ENCODE results near the gene TSC1. TPM values are rescaled to one million over a fixed set of nuclear protein-coding genes. Genes with fewer than 3 reads are reported as not detected.

Gene TSC1
- polyA plus RNA-seq, 3 donors = 3.3 to 43.0 (median 5.8) TPM

DNA sequence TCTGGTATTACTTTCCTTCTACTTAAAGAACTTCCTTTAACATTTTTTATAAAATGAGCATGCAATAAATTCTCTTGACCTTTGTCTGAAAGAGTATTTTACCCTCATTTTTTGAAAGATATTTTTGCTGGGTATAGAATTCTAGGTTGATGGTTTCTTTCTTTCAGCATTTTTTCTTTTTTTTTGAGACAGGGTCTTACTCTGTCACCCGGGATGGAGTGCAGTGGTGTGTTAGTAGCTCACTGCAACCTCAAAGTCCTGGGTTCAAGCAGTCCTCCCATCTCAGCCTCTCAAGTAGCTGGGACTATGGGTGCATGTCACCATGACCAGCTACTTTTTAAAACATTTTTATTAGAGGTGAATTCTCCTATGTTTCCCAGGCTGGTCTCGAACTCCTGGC lies 10.7 kb upstream of the TSC1 start:
- Histone ChIP-seq H2AFZ (ENCODE audit: insufficient read depth, low read depth, low read length, poor library complexity, severe bottlenecking) (no peak overlapping the region), H3K27ac (ENCODE audit: low read depth in 1 of 2, low read length in 2 of 2) (no peak overlapping the region), H3K9me3 (replicated peaks in 1 of 2; ENCODE audit: control insufficient read depth in 1 of 2, insufficient read depth in 1 of 2, low read length in 2 of 2) (peaks cover 21 to 28% of the 10 kb centered on the region in 2 donors), H3K27me3 (ENCODE audit: control insufficient read depth in 2 of 2, insufficient read depth in 2 of 2, low read length in 2 of 2) (no peaks in the 10 kb centered on the region), H4K20me1 (ENCODE audit: insufficient read depth, low read length) (no peaks in the 10 kb centered on the region), H3K36me3 (replicated peaks in 1 of 2; ENCODE audit: control insufficient read depth in 1 of 2, insufficient read depth in 2 of 2, low read length in 2 of 2) (no peaks in the 10 kb centered on the region), H3K79me2 (ENCODE audit: insufficient read depth, low read length) (no peaks in the 10 kb centered on the region), H3K4me1 (ENCODE audit: control insufficient read depth in 1 of 2, insufficient read depth in 2 of 2, low read length in 2 of 2) (no peaks in the 10 kb centered on the region), H3K4me3 (replicated peaks in 1 of 3; ENCODE audit: low read depth in 2 of 3, low read length in 3 of 3) (no peak overlapping the region), H3K9ac (ENCODE audit: insufficient read depth, low read length, poor library complexity, severe bottlenecking) (no peak overlapping the region), H3K4me2 (replicated peaks; ENCODE audit: extremely low read depth, low read length, poor library complexity, severe bottlenecking) (no peak overlapping the region)
- intact Hi-C loops (cut with micrococcal nuclease) = no loop called here
- TF ChIP-seq, protein P1, sequence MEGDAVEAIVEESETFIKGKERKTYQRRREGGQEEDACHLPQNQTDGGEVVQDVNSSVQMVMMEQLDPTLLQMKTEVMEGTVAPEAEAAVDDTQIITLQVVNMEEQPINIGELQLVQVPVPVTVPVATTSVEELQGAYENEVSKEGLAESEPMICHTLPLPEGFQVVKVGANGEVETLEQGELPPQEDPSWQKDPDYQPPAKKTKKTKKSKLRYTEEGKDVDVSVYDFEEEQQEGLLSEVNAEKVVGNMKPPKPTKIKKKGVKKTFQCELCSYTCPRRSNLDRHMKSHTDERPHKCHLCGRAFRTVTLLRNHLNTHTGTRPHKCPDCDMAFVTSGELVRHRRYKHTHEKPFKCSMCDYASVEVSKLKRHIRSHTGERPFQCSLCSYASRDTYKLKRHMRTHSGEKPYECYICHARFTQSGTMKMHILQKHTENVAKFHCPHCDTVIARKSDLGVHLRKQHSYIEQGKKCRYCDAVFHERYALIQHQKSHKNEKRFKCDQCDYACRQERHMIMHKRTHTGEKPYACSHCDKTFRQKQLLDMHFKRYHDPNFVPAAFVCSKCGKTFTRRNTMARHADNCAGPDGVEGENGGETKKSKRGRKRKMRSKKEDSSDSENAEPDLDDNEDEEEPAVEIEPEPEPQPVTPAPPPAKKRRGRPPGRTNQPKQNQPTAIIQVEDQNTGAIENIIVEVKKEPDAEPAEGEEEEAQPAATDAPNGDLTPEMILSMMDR (IDR thresholded peaks at IDR 0.05) = no peak
- Mint-ChIP-seq H3K27me3 (ENCODE audit: low read depth in 3 of 3) (peaks cover 0 to 3% (median under 1%) of the 10 kb centered on the region in 3 donors), H3K4me3 (no peak overlapping the region), H3K4me1 (no peaks in the 10 kb centered on the region), H3K27ac (no peak overlapping the region), H3K9me3 (peaks cover 8 to 33% (median 22%) of the 10 kb centered on the region in 7 donors), H3K36me3 (no peaks in the 10 kb centered on the region)
- no CpG with 5 or more reads among the region's 2 CpGs for WGBS (ENCODE audit: insufficient coverage)
- no peak for DNase-seq

DNA sequence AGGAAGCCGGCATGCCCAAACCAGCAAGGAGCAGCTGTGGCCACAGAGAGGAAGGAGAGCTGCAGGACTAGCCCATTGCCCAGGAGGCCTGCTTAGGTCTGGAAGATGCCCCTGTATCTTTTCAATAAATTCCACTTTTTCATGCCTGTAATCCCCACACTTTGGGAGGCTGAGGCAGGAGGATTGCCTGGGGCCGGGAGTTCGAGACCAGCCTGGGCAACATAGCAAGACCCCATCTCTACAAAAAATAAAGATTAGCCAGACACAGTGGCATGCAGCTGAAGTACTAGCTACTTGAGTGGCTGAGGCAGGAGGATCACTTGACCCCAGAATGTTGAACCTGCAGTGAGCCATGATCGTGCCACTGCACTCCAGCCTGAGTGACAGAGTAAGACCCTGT lies 5.3 kb upstream of the TSC1 start:
- no peak overlapping the region for H3K27ac ChIP-seq (ENCODE audit: low read depth in 1 of 2, low read length in 2 of 2)
- H4K20me1 ChIP-seq (ENCODE audit: insufficient read depth, low read length) = no peaks in the 10 kb centered on the region
- no peaks in the 10 kb centered on the region for H3K79me2 ChIP-seq (ENCODE audit: insufficient read depth, low read length)
- no peaks in the 10 kb centered on the region for H3K36me3 Mint-ChIP-seq
- DNase-seq = no peak
- no peak overlapping the region for H3K4me2 ChIP-seq (replicated peaks; ENCODE audit: extremely low read depth, low read length, poor library complexity, severe bottlenecking)
- H3K27ac Mint-ChIP-seq = peak overlapping the region in 1 of 7 donors; percentile 52
- TF ChIP-seq, protein P1 (IDR thresholded peaks at IDR 0.05) = no peak
- no peak overlapping the region for H3K4me3 Mint-ChIP-seq
- 83% methylated on average over 2 of the region's 4 CpGs for WGBS (ENCODE audit: insufficient coverage)
- H3K36me3 ChIP-seq (replicated peaks in 1 of 2; ENCODE audit: control insufficient read depth in 1 of 2, insufficient read depth in 2 of 2, low read length in 2 of 2) = no peaks in the 10 kb centered on the region
- intact Hi-C loops (cut with micrococcal nuclease) = loop anchor here in 1 of 2 donors (10.0 kb wide), 1 partner anchor 385 kb away; the partner anchor contains the start of gene SURF6
- H3K9me3 Mint-ChIP-seq = peaks cover 0 to 5% (median 1%) of the 10 kb centered on the region in 7 donors
- H2AFZ ChIP-seq (ENCODE audit: insufficient read depth, low read depth, low read length, poor library complexity, severe bottlenecking) = no peak overlapping the region
- H3K4me1 ChIP-seq (ENCODE audit: control insufficient read depth in 1 of 2, insufficient read depth in 2 of 2, low read length in 2 of 2) = peaks cover 5 to 7% of the 10 kb centered on the region in 2 donors
- no peaks in the 10 kb centered on the region for H3K27me3 ChIP-seq (ENCODE audit: control insufficient read depth in 2 of 2, insufficient read depth in 2 of 2, low read length in 2 of 2)
- H3K9ac ChIP-seq (ENCODE audit: insufficient read depth, low read length, poor library complexity, severe bottlenecking) = no peak overlapping the region
- peaks cover 3% of the 10 kb centered on the region for H3K4me1 Mint-ChIP-seq
- H3K9me3 ChIP-seq (replicated peaks in 1 of 2; ENCODE audit: control insufficient read depth in 1 of 2, insufficient read depth in 1 of 2, low read length in 2 of 2) = peaks cover 0 to 5% of the 10 kb centered on the region in 2 donors
- peaks cover 0 to 3% (median 0%) of the 10 kb centered on the region in 3 donors for H3K27me3 Mint-ChIP-seq (ENCODE audit: low read depth in 3 of 3)
- no peak overlapping the region for H3K4me3 ChIP-seq (replicated peaks in 1 of 3; ENCODE audit: low read depth in 2 of 3, low read length in 3 of 3)
